K562 (cell line): Measurements from ENCODE around the gene CDKN2D. TPM values are rescaled to one million over a fixed set of nuclear protein-coding genes. Genes with fewer than 3 reads are reported as not detected.

Experiments used
- ATAC-seq: fragments of 200-7000 bp; cut with Tn5 transposase; 3 replicates; pipeline ENCODE4 v1.9.1; 2020; ENCODE audit warnings: moderate library complexity
- BruUV-seq: library from RNA; stranded (reverse); fragments of 400-500 nt; replicated peaks from 2 replicates; lab custom pipeline; 2021; lab: Mats Ljungman, UMichigan
- CTCF ChIA-PET: fragments of 300-600 bp; formaldehyde crosslinking; extraction: SDS; loops from one replicate; lab custom pipeline; 2021; ENCODE audit warnings: low intra/inter-chr PET ratio; lab: Yijun Ruan, JAX
- POLR2A ChIA-PET: fragments of 300-600, 350-650 bp; sonication (Branson Sonifier 250); formaldehyde crosslinking; extraction: SDS; loops from one replicate; lab custom pipeline; 2021; ENCODE audit warnings: antibody characterized with exemption, inconsistent platforms; lab: Yijun Ruan, JAX
- DNase-seq, 4 experiments: peaks; one replicate each; pipeline versions ENCODE4 v3.0.0 to v3.0.0-alpha.2; 2011 to 2018; ENCODE audit warnings: low spot score in 3 of 4, mixed read lengths in 3 of 4; ENCODE audit errors: extremely low read depth in 1 of 4
- FAIRE-seq: peaks from 2 replicates; lab custom pipeline; 2011; peaks lifted over from hg19 to GRCh38; lab: Jason Lieb, UNC
- H2AFZ ChIP-seq: 2 replicates; pipeline ENCODE4 v1.6.0; 2011; ENCODE audit warnings: low read depth, low read length, control low read depth, inconsistent platforms
- H3K27ac ChIP-seq: fragments of 200-600 bp; 3 replicates; pipeline ENCODE4 v1.8.0; 2011; ENCODE audit warnings: low read depth, mild to moderate bottlenecking, control low read depth, inconsistent platforms, low read length, moderate library complexity, mixed read lengths; ENCODE audit errors: extremely low read depth
- H3K27me3 ChIP-seq, 2 experiments: fragments of 300-600 bp in 1 of 2; 2 replicates in 1 of 2; 3 replicates in 1 of 2; pipeline versions ENCODE4 v1.6.0 to v1.8.0; 2011; ENCODE audit warnings: inconsistent platforms in 2 of 2, low read length in 2 of 2, mild to moderate bottlenecking in 1 of 2, mixed read lengths in 1 of 2, moderate library complexity in 1 of 2; ENCODE audit not compliant: control insufficient read depth in 2 of 2, insufficient read depth in 2 of 2
- H3K36me3 ChIP-seq: fragments of 300-600 bp; 3 replicates; pipeline ENCODE4 v1.8.0; 2011; ENCODE audit warnings: mild to moderate bottlenecking, low read length, inconsistent platforms; ENCODE audit not compliant: control insufficient read depth, insufficient read depth
- H3K4me1 ChIP-seq, 2 experiments: fragments of 200-600 bp in 1 of 2; replicated peaks in 1 of 2; 2 replicates in 1 of 2; 3 replicates in 1 of 2; pipeline versions ENCODE4 v1.5.1 to v1.8.0; 2011; ENCODE audit warnings: inconsistent platforms in 2 of 2, low read length in 2 of 2, mild to moderate bottlenecking in 1 of 2, mixed read lengths in 1 of 2, moderate library complexity in 1 of 2; ENCODE audit not compliant: control insufficient read depth in 2 of 2, insufficient read depth in 2 of 2
- H3K4me2 ChIP-seq: 2 replicates; pipeline ENCODE4 v1.6.1; 2011; ENCODE audit warnings: low read length, control low read depth, inconsistent platforms, mixed read lengths; ENCODE audit not compliant: insufficient read depth
- H3K4me3 ChIP-seq: fragments of 200-600 bp; sonication (generic), shearing (Covaris generic); 2 replicates; pipeline ENCODE4 v1.5.1; 2016; ENCODE audit warnings: control low read depth, inconsistent platforms
- H3K79me2 ChIP-seq: fragments of 200-600 bp; 3 replicates; pipeline ENCODE4 v1.8.0; 2011; ENCODE audit warnings: low read length, inconsistent platforms; ENCODE audit not compliant: control insufficient read depth, insufficient read depth
- H3K9ac ChIP-seq, 2 experiments: 2 replicates each; pipeline versions ENCODE4 v1.6.0 to v1.6.1; 2011; ENCODE audit warnings: low read depth in 2 of 2, low read length in 2 of 2, control low read depth in 1 of 2, inconsistent platforms in 1 of 2, mild to moderate bottlenecking in 1 of 2, mixed read lengths in 1 of 2; ENCODE audit not compliant: insufficient read depth in 1 of 2
- H3K9me1 ChIP-seq: one replicate; pipeline ENCODE4 v1.6.0; 2011; ENCODE audit warnings: inconsistent platforms, mild to moderate bottlenecking, low read length, moderate library complexity; ENCODE audit not compliant: control insufficient read depth, insufficient read depth
- H3K9me3 ChIP-seq: replicated peaks from 2 replicates; pipeline ENCODE4 v1.5.1; 2011; ENCODE audit warnings: low read depth, low read length, inconsistent platforms; ENCODE audit not compliant: control insufficient read depth, insufficient read depth
- H4K20me1 ChIP-seq: replicated peaks from 2 replicates; pipeline ENCODE4 v1.6.1; 2011; ENCODE audit warnings: low read length, inconsistent platforms, mixed read lengths; ENCODE audit not compliant: control insufficient read depth, insufficient read depth
- ARID3B ChIP-seq: fragments of 250-450 bp; sonication (Bioruptor Pico); IDR thresholded peaks from 2 replicates; pipeline ENCODE4 v1.4.0; 2020; ENCODE audit warnings: borderline replicate concordance
- BCOR ChIP-seq: fragments of 450-650 bp; IDR thresholded peaks from 2 replicates; pipeline ENCODE4 v1.6.1; 2016
- ETS2 ChIP-seq: IDR thresholded peaks from 2 replicates; pipeline ENCODE4 v1.6.1; 2016; ENCODE audit warnings: borderline replicate concordance, missing genetic modification characterization, mild to moderate bottlenecking, moderate library complexity, missing compliant biosample characterization; ENCODE audit not compliant: poor library complexity, severe bottlenecking
- FOXK1 ChIP-seq: sonication (generic); formaldehyde crosslinking; IDR thresholded peaks from 2 replicates; pipeline ENCODE4 v1.8.0; 2022; ENCODE audit warnings: missing genetic modification reagents, mild to moderate bottlenecking, borderline replicate concordance
- GMEB1 ChIP-seq: fragments of 250-450 bp; sonication (Bioruptor Pico); IDR thresholded peaks from 2 replicates; pipeline ENCODE4 v1.4.0; 2020; ENCODE audit warnings: mild to moderate bottlenecking
- HNRNPK ChIP-seq: fragments of 200-400 bp; formaldehyde crosslinking; IDR thresholded peaks from one replicate; pipeline ENCODE4 v1.6.1; 2018; ENCODE audit warnings: mild to moderate bottlenecking, low read depth, low read length; ENCODE audit not compliant: poor library complexity, severe bottlenecking
- KHSRP ChIP-seq: fragments of 450-650 bp; IDR thresholded peaks from 2 replicates; pipeline ENCODE4 v1.6.1; 2017
- NBN ChIP-seq: fragments of 450-650 bp; IDR thresholded peaks from 2 replicates; pipeline ENCODE4 v1.6.1; 2016; ENCODE audit warnings: low read depth, mild to moderate bottlenecking
- PHB ChIP-seq: fragments of 250-450 bp; sonication (Bioruptor Pico); IDR thresholded peaks from 2 replicates; pipeline ENCODE4 v1.5.0; 2021
- PHF8 ChIP-seq: fragments of 200-600 bp; sonication (generic); IDR thresholded peaks from 2 replicates; pipeline ENCODE4 v1.6.1; 2012; ENCODE audit warnings: mixed run types, mild to moderate bottlenecking, inconsistent platforms, low read length, moderate library complexity, borderline replicate concordance
- POU5F1 ChIP-seq: fragments of 150-350 bp; IDR thresholded peaks from 2 replicates; pipeline ENCODE4 v1.6.1; 2014; ENCODE audit warnings: borderline replicate concordance, low read length, low read depth, mild to moderate bottlenecking; ENCODE audit not compliant: partially characterized antibody
- RBM14 ChIP-seq: fragments of 200-400 bp; formaldehyde crosslinking; IDR thresholded peaks from 2 replicates; pipeline ENCODE4 v1.6.1; 2018; ENCODE audit warnings: low read depth, mild to moderate bottlenecking, low read length, moderate library complexity, borderline replicate concordance; ENCODE audit not compliant: insufficient read depth
- TFAM ChIP-seq: fragments of 250-450 bp; sonication (Bioruptor Pico); conservative IDR thresholded peaks from 2 replicates; pipeline ENCODE4 v1.5.0; 2021; ENCODE audit warnings: mild to moderate bottlenecking, moderate library complexity
- TRIM28 ChIP-seq: fragments of 450-650 bp; IDR thresholded peaks from 2 replicates; pipeline ENCODE4 v1.6.1; 2017
- YBX1 ChIP-seq: fragments of 450-650 bp; IDR thresholded peaks from 2 replicates; pipeline ENCODE4 v1.7.1; 2016; ENCODE audit warnings: mild to moderate bottlenecking
- WGBS: fragments of 100-300 bp; shearing (Covaris generic); methylation state at CpG from one replicate; pipeline ENCODE4 v1.1.6; 2016; ENCODE audit warnings: low coverage, mixed read lengths; ENCODE audit not compliant: insufficient coverage; ENCODE audit errors: missing lambda C conversion rate; 5-methylcytosine and 5-hydroxymethylcytosine counted together
- in situ Hi-C: fragments of 300-500 bp; cut with MboI; formaldehyde crosslinking; loops from 4 replicates; pipeline ENCODE4 v1.15.0; 2018; ENCODE audit warnings: inconsistent platforms, mixed read lengths
- intact Hi-C: fragments of 100-400 bp; cut with micrococcal nuclease; formaldehyde crosslinking; loops from 2 replicates; pipeline ENCODE4 v1.14.2; 2022
- polyA plus RNA-seq, 8 experiments: library from polyadenylated mRNA; depleted of rRNA in 4 of 8; stranded (reverse) in 5 of 8; unstranded in 3 of 8; fragments of >200 nt; fragmentation: Nextera tagmentation in 2 of 8; fragmentation: Illumina TruSeq in 1 of 8; extraction: Ambion mirVana in 2 of 8; extraction: Trizol in 1 of 8; gene quantifications; 2 replicates each; pipeline versions ENCODE4 v1.2.1 to v1.2.3, GENCODE V29; 2011 to 2014; ENCODE audit warnings: inconsistent platforms in 1 of 8, missing spikeins in 1 of 8
- total RNA-seq, 7 experiments: library from RNA; depleted of rRNA in 6 of 7; stranded (reverse); fragments of >200 nt in 6 of 7; fragmentation: Illumina TruSeq in 2 of 7; extraction: Trizol in 2 of 7; gene quantifications; 2 replicates each; pipeline versions ENCODE4 v1.2.1 to v1.2.3, GENCODE V29; 2011 to 2021; ENCODE audit warnings: low replicate concordance in 1 of 7

Gene CDKN2D
- total and polyA plus RNA-seq, 9 of the 15 experiments (the other 6 are each of a cell fraction or from before 2014, with no cell fraction given) = 0.41 to 8.2 (median 3.7) TPM

GRCh38 chr19:10580979-10581631 lies 12.3 kb upstream of the CDKN2D start (continued):
- TF ChIP-seq GMEB1 (no peak), YBX1 (no peak), RBM14 (no peak)

GRCh38 chr19:10577951-10578350 lies 9.2 kb upstream of the CDKN2D start:
- no peaks in the 10 kb centered on the region for H4K20me1 ChIP-seq
- POLR2A ChIA-PET = interaction anchor here (0.6 kb wide), 1 partner anchor 81 kb away, joined by 3 read pairs; no protein-coding TSS in a partner anchor
- H3K9me3 ChIP-seq = no peaks in the 10 kb centered on the region
- no peak overlapping the region for H3K4me2 ChIP-seq
- H3K9ac ChIP-seq = no peak overlapping the region
- no peaks in the 10 kb centered on the region for H3K36me3 ChIP-seq
- H3K79me2 ChIP-seq = no peaks in the 10 kb centered on the region
- CTCF ChIA-PET = interaction anchor here (0.6 to 0.7 kb wide), 3 partner anchors 63 to 66 kb away, joined by 3 to 4 read pairs (median 3); no protein-coding TSS in a partner anchor
- in situ Hi-C loops = no loop called here
- DNase-seq = no peak
- BruUV-seq = no TSS peak
- no peak overlapping the region for H3K4me3 ChIP-seq
- intact Hi-C loops = no loop called here
- FAIRE-seq = no peak
- H3K27ac ChIP-seq = no peak overlapping the region
- WGBS = 87% methylated on average over 6 of the region's 6 CpGs
- no peaks in the 10 kb centered on the region for H3K27me3 ChIP-seq
- ATAC-seq = no peak
- peaks cover 2% of the 10 kb centered on the region for H3K9me1 ChIP-seq
- H3K4me1 ChIP-seq = peaks cover 7 to 17% of the 10 kb centered on the region in 2 experiments; a peak in 4 of 5 replicates
- peak overlapping the region; percentile 43; the same call in 1 of the 2 replicates for H2AFZ ChIP-seq
- no peak for TF ChIP-seq ETS2 (tag)
- TF ChIP-seq KHSRP = no peak
- TF ChIP-seq TFAM (CRISPR knock-in tag) = no peak
- TF ChIP-seq BCOR = peak; percentile 81
- TF ChIP-seq NBN = no peak
- no peak for TF ChIP-seq HNRNPK
- no peak for TF ChIP-seq PHF8
- no peak for TF ChIP-seq ARID3B (CRISPR knock-in tag)
- TF ChIP-seq PHB (CRISPR knock-in tag) = no peak
- TF ChIP-seq FOXK1 (CRISPR knock-in tag) = no peak
- TF ChIP-seq POU5F1 = no peak
- TF ChIP-seq TRIM28 = no peak
